Measurements from ENCODE around the gene APBA1.

Gene APBA1

DNA sequence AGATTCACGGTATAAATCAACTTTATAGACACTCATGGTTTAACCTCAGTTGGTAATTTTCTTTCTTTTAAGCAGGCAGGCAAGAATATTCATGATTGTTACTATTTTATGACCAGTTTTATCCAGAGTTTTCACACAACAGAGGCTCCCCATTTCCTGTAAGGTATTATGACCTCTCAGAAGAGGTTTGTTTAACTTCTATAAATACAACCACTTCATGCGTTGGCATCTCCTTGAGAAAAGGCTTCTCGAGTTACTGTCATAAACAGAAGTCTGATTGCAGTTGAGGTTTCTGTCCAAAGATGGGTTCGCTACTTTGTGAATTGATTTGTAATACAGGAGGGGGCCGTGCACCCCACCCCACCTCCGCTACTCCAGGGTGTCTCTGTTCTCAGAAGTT, 291.9 kb downstream of the APBA1 start:
- H3K4me3 ChIP-seq (replicated peaks; ENCODE audit: insufficient read depth, low read length), result no peak overlapping the region
- H3K27ac ChIP-seq (replicated peaks), result no peak overlapping the region
- DNase-seq (ENCODE audit: low read depth in 1 of 2, low spot score in 1 of 2), result no peak
- TF ChIP-seq, protein P1, sequence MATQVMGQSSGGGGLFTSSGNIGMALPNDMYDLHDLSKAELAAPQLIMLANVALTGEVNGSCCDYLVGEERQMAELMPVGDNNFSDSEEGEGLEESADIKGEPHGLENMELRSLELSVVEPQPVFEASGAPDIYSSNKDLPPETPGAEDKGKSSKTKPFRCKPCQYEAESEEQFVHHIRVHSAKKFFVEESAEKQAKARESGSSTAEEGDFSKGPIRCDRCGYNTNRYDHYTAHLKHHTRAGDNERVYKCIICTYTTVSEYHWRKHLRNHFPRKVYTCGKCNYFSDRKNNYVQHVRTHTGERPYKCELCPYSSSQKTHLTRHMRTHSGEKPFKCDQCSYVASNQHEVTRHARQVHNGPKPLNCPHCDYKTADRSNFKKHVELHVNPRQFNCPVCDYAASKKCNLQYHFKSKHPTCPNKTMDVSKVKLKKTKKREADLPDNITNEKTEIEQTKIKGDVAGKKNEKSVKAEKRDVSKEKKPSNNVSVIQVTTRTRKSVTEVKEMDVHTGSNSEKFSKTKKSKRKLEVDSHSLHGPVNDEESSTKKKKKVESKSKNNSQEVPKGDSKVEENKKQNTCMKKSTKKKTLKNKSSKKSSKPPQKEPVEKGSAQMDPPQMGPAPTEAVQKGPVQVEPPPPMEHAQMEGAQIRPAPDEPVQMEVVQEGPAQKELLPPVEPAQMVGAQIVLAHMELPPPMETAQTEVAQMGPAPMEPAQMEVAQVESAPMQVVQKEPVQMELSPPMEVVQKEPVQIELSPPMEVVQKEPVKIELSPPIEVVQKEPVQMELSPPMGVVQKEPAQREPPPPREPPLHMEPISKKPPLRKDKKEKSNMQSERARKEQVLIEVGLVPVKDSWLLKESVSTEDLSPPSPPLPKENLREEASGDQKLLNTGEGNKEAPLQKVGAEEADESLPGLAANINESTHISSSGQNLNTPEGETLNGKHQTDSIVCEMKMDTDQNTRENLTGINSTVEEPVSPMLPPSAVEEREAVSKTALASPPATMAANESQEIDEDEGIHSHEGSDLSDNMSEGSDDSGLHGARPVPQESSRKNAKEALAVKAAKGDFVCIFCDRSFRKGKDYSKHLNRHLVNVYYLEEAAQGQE (IDR thresholded peaks at IDR 0.05; ENCODE audit: insufficient replicate concordance, low read depth), result no peak
- TF ChIP-seq GABPA (IDR thresholded peaks at IDR 0.05; ENCODE audit: low read depth), result no peak
- TF ChIP-seq POLR2AphosphoS5 (IDR thresholded peaks at IDR 0.05; ENCODE audit: low read depth), result no peak
- TF ChIP-seq, protein P2, sequence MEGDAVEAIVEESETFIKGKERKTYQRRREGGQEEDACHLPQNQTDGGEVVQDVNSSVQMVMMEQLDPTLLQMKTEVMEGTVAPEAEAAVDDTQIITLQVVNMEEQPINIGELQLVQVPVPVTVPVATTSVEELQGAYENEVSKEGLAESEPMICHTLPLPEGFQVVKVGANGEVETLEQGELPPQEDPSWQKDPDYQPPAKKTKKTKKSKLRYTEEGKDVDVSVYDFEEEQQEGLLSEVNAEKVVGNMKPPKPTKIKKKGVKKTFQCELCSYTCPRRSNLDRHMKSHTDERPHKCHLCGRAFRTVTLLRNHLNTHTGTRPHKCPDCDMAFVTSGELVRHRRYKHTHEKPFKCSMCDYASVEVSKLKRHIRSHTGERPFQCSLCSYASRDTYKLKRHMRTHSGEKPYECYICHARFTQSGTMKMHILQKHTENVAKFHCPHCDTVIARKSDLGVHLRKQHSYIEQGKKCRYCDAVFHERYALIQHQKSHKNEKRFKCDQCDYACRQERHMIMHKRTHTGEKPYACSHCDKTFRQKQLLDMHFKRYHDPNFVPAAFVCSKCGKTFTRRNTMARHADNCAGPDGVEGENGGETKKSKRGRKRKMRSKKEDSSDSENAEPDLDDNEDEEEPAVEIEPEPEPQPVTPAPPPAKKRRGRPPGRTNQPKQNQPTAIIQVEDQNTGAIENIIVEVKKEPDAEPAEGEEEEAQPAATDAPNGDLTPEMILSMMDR (IDR thresholded peaks at IDR 0.05; ENCODE audit: insufficient read depth, low read length), result no peak
- no peak for TF ChIP-seq SPI1 (IDR thresholded peaks at IDR 0.05; ENCODE audit: borderline replicate concordance, low read depth)
- H3K27me3 ChIP-seq (ENCODE audit: insufficient read depth, poor library complexity, severe bottlenecking), result no peaks in the 10 kb centered on the region

DNA sequence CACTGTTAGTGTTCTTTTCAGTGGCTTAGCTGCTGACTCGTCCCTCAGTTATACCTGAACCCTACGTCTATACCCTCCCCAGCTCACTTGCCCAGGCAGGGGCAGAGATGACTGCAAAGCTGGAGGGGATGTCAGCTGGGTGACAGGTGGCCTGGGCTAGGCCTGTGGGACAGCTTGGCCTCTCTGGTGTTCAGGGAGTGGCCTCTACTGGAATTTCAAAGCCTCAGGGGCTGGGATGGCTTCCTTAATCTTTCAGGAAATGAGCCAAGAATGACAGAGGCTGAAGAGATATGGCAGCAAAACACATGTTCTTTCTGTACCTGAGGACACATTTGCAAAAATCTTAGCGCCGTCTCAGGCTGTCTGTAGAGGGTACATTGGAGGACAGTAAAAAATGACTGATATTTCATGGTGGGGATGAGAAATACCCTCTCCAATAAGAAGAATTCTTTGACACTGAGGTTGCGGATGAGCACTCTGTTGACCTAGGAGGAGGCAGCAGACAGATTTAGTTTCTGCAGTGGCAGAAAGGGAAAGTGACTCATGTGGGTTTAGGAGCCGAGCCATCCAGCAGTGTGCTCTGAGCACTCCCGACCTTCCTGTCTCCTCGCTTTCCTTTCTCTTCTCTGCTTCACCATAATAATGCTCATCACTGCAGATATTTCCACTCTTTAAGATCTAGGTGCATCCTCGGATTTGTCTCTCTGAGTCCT, 292.7 kb downstream of the APBA1 start:
- DNase-seq (ENCODE audit: low read depth in 1 of 2, low spot score in 1 of 2), result no peak
- Histone ChIP-seq H3K4me3 (replicated peaks; ENCODE audit: insufficient read depth, low read length) (no peak overlapping the region), H3K27ac (replicated peaks) (no peak overlapping the region)

DNA sequence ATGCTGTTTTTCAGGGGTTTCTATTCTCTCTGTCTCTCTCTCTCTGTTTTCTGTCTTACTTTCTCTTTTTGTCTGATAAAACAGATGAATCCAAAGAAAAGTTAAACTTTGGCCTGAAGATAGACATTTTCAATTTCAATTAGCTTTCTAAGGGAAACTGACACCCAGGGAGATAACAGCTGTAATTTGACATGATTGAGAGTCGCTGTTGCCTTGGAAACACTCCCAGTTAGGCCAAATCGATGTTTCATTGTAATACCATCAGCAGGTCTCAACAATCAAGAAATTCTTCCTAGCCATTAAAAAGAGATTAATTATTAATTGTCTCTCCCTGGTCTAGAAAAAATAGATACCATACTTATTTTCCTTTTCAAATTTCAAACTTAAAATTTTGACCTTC, 294.2 kb downstream of the APBA1 start:
- TF ChIP-seq POLR2AphosphoS5 (IDR thresholded peaks at IDR 0.05; ENCODE audit: low read depth) (no peak), SPI1 (IDR thresholded peaks at IDR 0.05; ENCODE audit: borderline replicate concordance, low read depth) (no peak), GABPA (IDR thresholded peaks at IDR 0.05; ENCODE audit: low read depth) (no peak)
- TF ChIP-seq, protein P2 (IDR thresholded peaks at IDR 0.05; ENCODE audit: insufficient read depth, low read length), result no peak
- TF ChIP-seq, protein P1 (IDR thresholded peaks at IDR 0.05; ENCODE audit: insufficient replicate concordance, low read depth), result no peak
- no peak overlapping the region for H3K27ac ChIP-seq (replicated peaks)
- DNase-seq (ENCODE audit: low read depth in 1 of 2, low spot score in 1 of 2), result no peak
- H3K4me3 ChIP-seq (replicated peaks; ENCODE audit: insufficient read depth, low read length), result no peak overlapping the region
- H3K27me3 ChIP-seq (ENCODE audit: insufficient read depth, poor library complexity, severe bottlenecking), result no peaks in the 10 kb centered on the region

More for the DNA sequence above, 292.7 kb downstream of the APBA1 start:
- no peaks in the 10 kb centered on the region for H3K27me3 ChIP-seq (ENCODE audit: insufficient read depth, poor library complexity, severe bottlenecking)
- TF ChIP-seq, protein P2 (IDR thresholded peaks at IDR 0.05; ENCODE audit: insufficient read depth, low read length), result no peak
- TF ChIP-seq GABPA (IDR thresholded peaks at IDR 0.05; ENCODE audit: low read depth) (no peak), POLR2AphosphoS5 (IDR thresholded peaks at IDR 0.05; ENCODE audit: low read depth) (no peak), SPI1 (IDR thresholded peaks at IDR 0.05; ENCODE audit: borderline replicate concordance, low read depth) (no peak)
- TF ChIP-seq, protein P1 (IDR thresholded peaks at IDR 0.05; ENCODE audit: insufficient replicate concordance, low read depth), result no peak
